ENCODE measurements around the gene NKAIN4.

Gene NKAIN4

GRCh38 chr20:63217706-63218105, 36.6 kb downstream of the NKAIN4 start:
- DNase-seq (ENCODE audit: low spot score) = no peak

- no peak for DNase-seq (ENCODE audit: low spot score)
These were observed 37.3 kb downstream of the NKAIN4 start for GRCh38 chr20:63216849-63217471.

- DNase-seq (ENCODE audit: low spot score) = peak; percentile 97
These were observed 38.0 kb downstream of the NKAIN4 start, which contains the start of gene YTHDF1 for GRCh38 chr20:63216041-63216848. Gene YTHDF1, minus strand, starts transcription at chr20:63216131. Its CDS starts 239 bp downstream, at chr20:63215892.

- no peak for DNase-seq (ENCODE audit: low spot score)
These were observed 38.9 kb downstream of the NKAIN4 start for GRCh38 chr20:63215101-63216040.

GRCh38 chr20:63214514-63214913, 39.7 kb downstream of the NKAIN4 start:
- no peak for DNase-seq (ENCODE audit: low spot score)

- no peak for DNase-seq (ENCODE audit: low spot score)
These were observed 41.5 kb downstream of the NKAIN4 start for GRCh38 chr20:63212792-63213191.

- no peak for DNase-seq (ENCODE audit: low spot score)
These were observed 41.9 kb downstream of the NKAIN4 start for GRCh38 chr20:63212393-63212730.

GRCh38 chr20:63210011-63210605, 44.2 kb downstream of the NKAIN4 start:
- no peak for DNase-seq (ENCODE audit: low spot score)

- DNase-seq (ENCODE audit: low spot score) = no peak
These were observed 45.8 kb downstream of the NKAIN4 start for GRCh38 chr20:63208346-63208909.

GRCh38 chr20:63206878-63207277, 47.4 kb downstream of the NKAIN4 start:
- no peak for DNase-seq (ENCODE audit: low spot score)

- DNase-seq (ENCODE audit: low spot score) = no peak
These were observed 48.4 kb downstream of the NKAIN4 start for GRCh38 chr20:63205896-63206295.

GRCh38 chr20:63204362-63204761, 49.9 kb downstream of the NKAIN4 start:
- DNase-seq (ENCODE audit: low spot score) = no peak

- DNase-seq (ENCODE audit: low spot score) = no peak
These were observed 51.3 kb downstream of the NKAIN4 start for GRCh38 chr20:63202811-63203526.

- no peak for DNase-seq (ENCODE audit: low spot score)
These were observed 52.2 kb downstream of the NKAIN4 start for GRCh38 chr20:63202021-63202420.

- DNase-seq (ENCODE audit: low spot score) = no peak
These were observed 55.7 kb downstream of the NKAIN4 start for GRCh38 chr20:63198606-63199005.

GRCh38 chr20:63196768-63197470, 57.3 kb downstream of the NKAIN4 start:
- DNase-seq (ENCODE audit: low spot score) = no peak

GRCh38 chr20:63194797-63195173, 59.5 kb downstream of the NKAIN4 start:
- DNase-seq (ENCODE audit: low spot score) = no peak

- DNase-seq (ENCODE audit: low spot score) = no peak
These were observed 60.1 kb downstream of the NKAIN4 start for GRCh38 chr20:63194007-63194796.

- no peak for DNase-seq (ENCODE audit: low spot score)
These were observed 61.5 kb downstream of the NKAIN4 start for GRCh38 chr20:63192721-63193120.

GRCh38 chr20:63191400-63191799, 62.9 kb downstream of the NKAIN4 start:
- no peak for DNase-seq (ENCODE audit: low spot score)

Measured in CD4-positive, alpha-beta T cell treated with Interleukin-6 at 100 ng/mL for 8 hours (primary cell).